ENCODE results near the gene PWP2. TPM values are rescaled to one million over a fixed set of nuclear protein-coding genes. Genes with fewer than 3 reads are reported as not detected.

The PWP2 gene
- total and polyA plus RNA-seq, 2 donors from 2014 or later, result 0.84 to 8.1 TPM

DNA sequence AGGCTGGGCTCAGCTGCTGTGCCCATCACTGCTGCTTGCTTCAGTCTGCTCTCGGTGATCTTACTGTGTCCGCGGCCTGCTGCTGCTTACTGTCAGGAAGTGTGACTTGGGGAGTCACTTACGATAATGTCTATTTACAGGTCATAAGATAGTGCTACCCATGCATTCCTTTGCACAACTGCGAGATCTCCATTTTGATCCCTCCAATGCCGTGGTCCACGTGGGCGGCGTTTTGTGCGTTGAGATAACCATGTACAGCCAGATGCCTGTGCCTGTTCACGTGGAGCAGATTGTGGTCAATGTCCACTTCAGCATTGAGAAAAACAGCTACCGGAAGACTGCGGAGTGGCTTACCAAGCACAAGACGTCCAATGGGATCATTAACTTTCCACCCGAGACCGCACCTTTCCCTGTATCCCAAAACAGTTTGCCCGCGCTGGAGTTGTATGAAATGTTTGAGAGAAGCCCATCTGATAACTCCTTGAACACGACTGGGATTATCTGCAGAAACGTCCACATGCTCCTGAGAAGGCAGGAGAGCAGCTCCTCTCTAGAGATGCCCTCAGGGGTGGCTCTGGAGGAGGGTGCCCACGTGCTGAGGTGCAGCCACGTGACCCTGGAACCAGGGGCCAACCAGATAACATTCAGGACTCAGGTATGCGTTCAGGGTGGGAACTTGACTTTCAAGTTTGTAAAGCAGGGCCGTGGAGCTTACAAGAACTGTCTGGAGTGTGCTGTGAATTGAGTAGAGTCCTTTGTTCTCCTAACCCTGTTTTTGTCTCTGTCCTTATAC lies 24.4 kb upstream of the PWP2 start:
- H3K27me3 ChIP-seq (ENCODE audit: control insufficient read depth, insufficient read depth, low read length), result no peaks in the 10 kb centered on the region
- H3K4me3 ChIP-seq (ENCODE audit: low read length in 3 of 3), result peak overlapping the region in 2 of 3 donors; percentile 7 to 32
- H3K9ac ChIP-seq (ENCODE audit: low read length in 3 of 3), result peak overlapping the region in 1 of 3 donors; percentile 37
- TF ChIP-seq, protein P1, sequence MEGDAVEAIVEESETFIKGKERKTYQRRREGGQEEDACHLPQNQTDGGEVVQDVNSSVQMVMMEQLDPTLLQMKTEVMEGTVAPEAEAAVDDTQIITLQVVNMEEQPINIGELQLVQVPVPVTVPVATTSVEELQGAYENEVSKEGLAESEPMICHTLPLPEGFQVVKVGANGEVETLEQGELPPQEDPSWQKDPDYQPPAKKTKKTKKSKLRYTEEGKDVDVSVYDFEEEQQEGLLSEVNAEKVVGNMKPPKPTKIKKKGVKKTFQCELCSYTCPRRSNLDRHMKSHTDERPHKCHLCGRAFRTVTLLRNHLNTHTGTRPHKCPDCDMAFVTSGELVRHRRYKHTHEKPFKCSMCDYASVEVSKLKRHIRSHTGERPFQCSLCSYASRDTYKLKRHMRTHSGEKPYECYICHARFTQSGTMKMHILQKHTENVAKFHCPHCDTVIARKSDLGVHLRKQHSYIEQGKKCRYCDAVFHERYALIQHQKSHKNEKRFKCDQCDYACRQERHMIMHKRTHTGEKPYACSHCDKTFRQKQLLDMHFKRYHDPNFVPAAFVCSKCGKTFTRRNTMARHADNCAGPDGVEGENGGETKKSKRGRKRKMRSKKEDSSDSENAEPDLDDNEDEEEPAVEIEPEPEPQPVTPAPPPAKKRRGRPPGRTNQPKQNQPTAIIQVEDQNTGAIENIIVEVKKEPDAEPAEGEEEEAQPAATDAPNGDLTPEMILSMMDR (IDR thresholded peaks at IDR 0.05; ENCODE audit: borderline replicate concordance, extremely low read depth, insufficient read depth), result no peak
- no peaks in the 10 kb centered on the region for H3K9me3 ChIP-seq (ENCODE audit: control insufficient read depth in 2 of 3, insufficient read depth in 1 of 3, low read length in 3 of 3)
- FAIRE-seq, result no peak
- peaks cover 4 to 47% (median 11%) of the 10 kb centered on the region in 3 donors for H3K36me3 ChIP-seq (ENCODE audit: control insufficient read depth in 2 of 3, insufficient read depth in 3 of 3, low read length in 3 of 3)
- peaks cover 0 to 40% (median 24%) of the 10 kb centered on the region in 3 donors for H3K4me1 ChIP-seq (ENCODE audit: control insufficient read depth in 2 of 3, insufficient read depth in 2 of 3, low read depth in 1 of 3, low read length in 3 of 3)
- intact Hi-C loops (cut with DNase I), result no loop called here
- peak; percentile 35 to 60 (median 52) for DNase-seq
- H3K27ac ChIP-seq (ENCODE audit: low read depth in 2 of 2, low read length in 2 of 2), result peak overlapping the region; percentile 61 to 82

DNA sequence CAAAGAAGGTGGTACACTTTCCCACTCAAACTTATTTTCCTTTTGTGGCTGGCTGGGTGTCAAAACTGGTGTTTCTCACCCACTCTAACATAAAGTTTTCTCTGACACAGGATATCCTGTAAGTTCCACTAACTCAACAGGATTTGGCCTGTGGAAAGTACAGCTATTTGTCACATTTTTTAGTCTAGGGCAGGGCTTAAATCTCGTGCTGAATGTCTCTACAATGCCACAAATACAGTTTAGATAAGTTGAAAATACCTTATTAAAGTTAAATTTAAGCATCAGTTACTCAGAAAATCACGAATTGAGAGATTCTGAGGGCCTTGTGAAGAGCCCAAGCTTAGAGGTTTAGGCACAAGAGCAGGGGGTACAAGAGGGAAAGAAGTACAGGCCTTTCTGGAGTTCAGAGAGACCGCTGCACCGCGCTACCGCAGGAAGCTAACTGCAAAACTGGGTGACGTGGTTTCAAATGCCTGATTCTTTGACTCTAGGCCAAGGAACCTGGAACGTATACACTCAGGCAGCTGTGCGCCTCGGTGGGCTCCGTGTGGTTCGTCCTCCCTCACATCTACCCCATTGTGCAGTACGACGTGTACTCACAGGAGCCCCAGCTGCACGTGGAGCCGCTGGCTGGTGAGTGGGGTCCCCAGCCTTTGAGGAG lies 23.4 kb upstream of the PWP2 start:
- intact Hi-C loops (cut with DNase I), result no loop called here
- Histone ChIP-seq H3K9ac (ENCODE audit: low read length in 3 of 3) (peak overlapping the region in 1 of 3 donors; percentile 37), H3K9me3 (ENCODE audit: control insufficient read depth in 2 of 3, insufficient read depth in 1 of 3, low read length in 3 of 3) (no peaks in the 10 kb centered on the region), H3K4me3 (ENCODE audit: low read length in 3 of 3) (peak overlapping the region in 2 of 3 donors; percentile 32 to 38), H3K27ac (ENCODE audit: low read depth in 2 of 2, low read length in 2 of 2) (peak overlapping the region; percentile 61 to 82), H3K36me3 (ENCODE audit: control insufficient read depth in 2 of 3, insufficient read depth in 3 of 3, low read length in 3 of 3) (peaks cover 2 to 50% (median 9%) of the 10 kb centered on the region in 3 donors), H3K27me3 (ENCODE audit: control insufficient read depth, insufficient read depth, low read length) (no peaks in the 10 kb centered on the region), H3K4me1 (ENCODE audit: control insufficient read depth in 2 of 3, insufficient read depth in 2 of 3, low read depth in 1 of 3, low read length in 3 of 3) (peaks cover 0 to 49% (median 33%) of the 10 kb centered on the region in 3 donors)
- FAIRE-seq (no peak), DNase-seq (peak in 1 of 5 donors; percentile 78)
- TF ChIP-seq, protein P1 (IDR thresholded peaks at IDR 0.05; ENCODE audit: borderline replicate concordance, extremely low read depth, insufficient read depth), result no peak

DNA sequence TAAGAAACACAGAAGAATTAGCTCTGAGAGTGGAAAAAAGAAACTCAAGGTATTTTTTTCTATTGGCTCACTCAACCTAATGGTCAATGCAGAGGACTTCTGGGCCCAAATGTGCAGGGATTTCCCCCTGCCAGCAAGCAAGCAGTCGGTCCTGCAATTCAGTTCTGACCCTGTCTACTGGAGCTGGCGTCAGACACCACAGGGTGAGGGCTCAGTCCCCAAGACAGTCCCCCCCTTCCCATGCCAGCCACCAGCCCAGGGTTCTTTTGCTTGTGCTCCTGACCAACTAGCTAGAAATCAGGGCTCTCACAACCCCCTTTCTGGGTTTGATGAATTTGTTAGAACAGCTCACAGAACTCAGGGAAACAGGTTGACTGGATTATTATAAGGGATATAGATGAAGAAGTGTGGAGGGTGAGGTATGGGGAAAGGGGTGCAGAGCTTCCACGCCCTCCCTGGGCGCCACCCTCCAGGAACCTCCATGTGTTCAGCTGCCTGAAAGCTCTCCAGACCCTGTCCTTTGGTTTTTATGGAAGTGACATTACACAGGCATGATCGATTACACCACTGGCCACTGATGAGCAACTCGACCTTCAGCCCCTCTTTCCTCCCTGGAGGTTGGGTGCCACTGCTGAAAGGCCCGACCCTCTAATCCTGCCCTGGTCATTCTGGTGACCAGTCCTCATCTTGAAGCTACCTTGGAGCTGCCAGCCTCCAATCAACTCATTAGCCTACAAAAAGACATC lies 22.5 kb upstream of the PWP2 start:
- no peaks in the 10 kb centered on the region for H3K9me3 ChIP-seq (ENCODE audit: control insufficient read depth in 2 of 3, insufficient read depth in 1 of 3, low read length in 3 of 3)
- DNase-seq, result peak in 1 of 5 donors; percentile 26
- H3K27ac ChIP-seq (ENCODE audit: low read depth in 2 of 2, low read length in 2 of 2), result peak overlapping the region in 1 of 2 donors; percentile 33
- no peak for FAIRE-seq
- peaks cover 0 to 41% (median 2%) of the 10 kb centered on the region in 3 donors for H3K36me3 ChIP-seq (ENCODE audit: control insufficient read depth in 2 of 3, insufficient read depth in 3 of 3, low read length in 3 of 3)
- no peaks in the 10 kb centered on the region for H3K27me3 ChIP-seq (ENCODE audit: control insufficient read depth, insufficient read depth, low read length)
- intact Hi-C loops (cut with DNase I), result no loop called here
- H3K9ac ChIP-seq (ENCODE audit: low read length in 3 of 3), result no peak overlapping the region
- peak overlapping the region in 1 of 3 donors; percentile 32 for H3K4me3 ChIP-seq (ENCODE audit: low read length in 3 of 3)
- TF ChIP-seq, protein P1 (IDR thresholded peaks at IDR 0.05; ENCODE audit: borderline replicate concordance, extremely low read depth, insufficient read depth), result no peak
- H3K4me1 ChIP-seq (ENCODE audit: control insufficient read depth in 2 of 3, insufficient read depth in 2 of 3, low read depth in 1 of 3, low read length in 3 of 3), result peaks cover 0 to 58% (median 36%) of the 10 kb centered on the region in 3 donors

Measured in kidney (tissue), 14 donors.